PFSK-1 (cell line): ENCODE results near the gene TMEM223.

ENCODE experiments used
- FOXP2 ChIP-seq: optimal IDR thresholded peaks from 2 replicates; pipeline ENCODE3; 2011; ENCODE audit warnings: borderline replicate concordance, control low read depth, inconsistent platforms; ENCODE audit not compliant: insufficient read depth; ENCODE audit errors: extremely low read length, extremely low read depth
- POLR2AphosphoS5 ChIP-seq: IDR thresholded peaks from 2 replicates; pipeline ENCODE4 v1.6.1; 2012; ENCODE audit warnings: low read depth, mild to moderate bottlenecking, control low read depth, low read length, moderate library complexity
- REST ChIP-seq, 2 experiments: IDR thresholded peaks; 2 replicates each; pipeline versions ENCODE4 v1.6.1 to v1.8.0; 2011 to 2012; ENCODE audit warnings: low read depth in 2 of 2, low read length in 2 of 2, control low read depth in 1 of 2, inconsistent platforms in 1 of 2, mild to moderate bottlenecking in 1 of 2, moderate library complexity in 1 of 2; ENCODE audit not compliant: insufficient read depth in 1 of 2
- SIN3A ChIP-seq: IDR thresholded peaks from 2 replicates; pipeline ENCODE4 v1.6.1; 2012; ENCODE audit warnings: mild to moderate bottlenecking, low read length, moderate library complexity, borderline replicate concordance; ENCODE audit not compliant: insufficient read depth
- TAF1 ChIP-seq: IDR thresholded peaks from 2 replicates; pipeline ENCODE4 v1.6.1; 2012; ENCODE audit warnings: low read length, control low read depth, borderline replicate concordance; ENCODE audit not compliant: insufficient read depth

Gene TMEM223

GRCh38 chr11:62804310-62805075 lies 12.7 kb upstream of the TMEM223 start:
- TF ChIP-seq TAF1 (no peak), FOXP2 (no peak), SIN3A (no peak), REST (IDR thresholded peaks at IDR 0.05; ENCODE audit: insufficient read depth in 1 of 2, low read depth in 2 of 2, low read length in 2 of 2) (no peak)

- TF ChIP-seq FOXP2 = no peak
These were observed 9.3 kb upstream of the TMEM223 start for GRCh38 chr11:62801071-62801470.

DNA sequence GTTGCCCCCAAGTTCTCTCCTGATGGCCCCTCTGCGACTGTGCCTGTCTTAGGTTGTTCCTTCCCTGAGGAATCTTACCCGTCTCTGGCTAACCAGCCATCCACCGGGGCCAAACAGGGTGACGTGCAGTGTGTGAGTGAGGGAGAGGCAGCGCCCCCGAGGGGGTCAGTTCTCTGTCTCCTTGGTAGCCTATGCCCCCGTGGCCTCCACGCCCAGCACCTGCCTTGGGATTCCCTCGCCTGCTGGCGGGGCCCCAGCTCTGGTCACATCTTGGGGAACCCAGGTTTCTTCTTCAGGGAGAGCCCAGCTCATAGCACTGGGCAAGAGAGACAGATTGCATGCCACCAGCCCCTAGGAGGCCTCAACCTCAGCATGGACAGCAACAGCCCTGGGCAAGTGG lies 7.7 kb upstream of the TMEM223 start:
- TF ChIP-seq POLR2AphosphoS5 (no peak), TAF1 (no peak), SIN3A (no peak), FOXP2 (no peak), REST (IDR thresholded peaks at IDR 0.05; ENCODE audit: insufficient read depth in 1 of 2, low read depth in 2 of 2, low read length in 2 of 2) (no peak)

GRCh38 chr11:62796281-62796680 lies 4.5 kb upstream of the TMEM223 start:
- TF ChIP-seq REST (IDR thresholded peaks at IDR 0.05; ENCODE audit: insufficient read depth in 1 of 2, low read depth in 2 of 2, low read length in 2 of 2) (no peak), TAF1 (no peak), SIN3A (no peak), FOXP2 (no peak), POLR2AphosphoS5 (no peak)

GRCh38 chr11:62794201-62794775 lies 2.5 kb upstream of the TMEM223 start:
- no peak for TF ChIP-seq REST (IDR thresholded peaks at IDR 0.05; ENCODE audit: insufficient read depth in 1 of 2, low read depth in 2 of 2, low read length in 2 of 2)
- no peak for TF ChIP-seq POLR2AphosphoS5
- no peak for TF ChIP-seq SIN3A
- no peak for TF ChIP-seq FOXP2
- no peak for TF ChIP-seq TAF1
